ENCODE data around the gene ZNF763.
"Not testable (repeated sequence)": the region's sequence is repeated elsewhere in the genome, so short reads cannot be mapped to it uniquely, and the experiment has no call there.

ZNF763 gene

DNA sequence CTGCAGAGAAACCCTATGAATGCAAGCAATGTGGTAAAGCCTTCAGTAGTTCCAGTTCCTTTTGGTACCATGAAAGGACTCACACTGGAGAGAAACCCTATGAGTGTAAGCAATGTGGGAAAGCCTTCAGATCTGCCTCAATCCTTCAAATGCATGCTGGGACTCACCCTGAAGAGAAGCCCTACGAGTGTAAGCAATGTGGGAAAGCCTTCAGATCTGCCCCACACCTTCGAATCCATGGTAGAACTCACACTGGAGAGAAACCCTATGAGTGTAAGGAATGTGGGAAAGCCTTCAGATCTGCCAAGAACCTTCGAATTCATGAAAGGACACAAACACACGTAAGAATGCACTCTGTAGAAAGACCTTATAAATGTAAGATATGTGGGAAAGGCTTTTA, 14.7 kb downstream of the ZNF763 start:
- no peak for DNase-seq (ENCODE audit: low read depth)
- TF ChIP-seq, protein P1, sequence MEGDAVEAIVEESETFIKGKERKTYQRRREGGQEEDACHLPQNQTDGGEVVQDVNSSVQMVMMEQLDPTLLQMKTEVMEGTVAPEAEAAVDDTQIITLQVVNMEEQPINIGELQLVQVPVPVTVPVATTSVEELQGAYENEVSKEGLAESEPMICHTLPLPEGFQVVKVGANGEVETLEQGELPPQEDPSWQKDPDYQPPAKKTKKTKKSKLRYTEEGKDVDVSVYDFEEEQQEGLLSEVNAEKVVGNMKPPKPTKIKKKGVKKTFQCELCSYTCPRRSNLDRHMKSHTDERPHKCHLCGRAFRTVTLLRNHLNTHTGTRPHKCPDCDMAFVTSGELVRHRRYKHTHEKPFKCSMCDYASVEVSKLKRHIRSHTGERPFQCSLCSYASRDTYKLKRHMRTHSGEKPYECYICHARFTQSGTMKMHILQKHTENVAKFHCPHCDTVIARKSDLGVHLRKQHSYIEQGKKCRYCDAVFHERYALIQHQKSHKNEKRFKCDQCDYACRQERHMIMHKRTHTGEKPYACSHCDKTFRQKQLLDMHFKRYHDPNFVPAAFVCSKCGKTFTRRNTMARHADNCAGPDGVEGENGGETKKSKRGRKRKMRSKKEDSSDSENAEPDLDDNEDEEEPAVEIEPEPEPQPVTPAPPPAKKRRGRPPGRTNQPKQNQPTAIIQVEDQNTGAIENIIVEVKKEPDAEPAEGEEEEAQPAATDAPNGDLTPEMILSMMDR (IDR thresholded peaks at IDR 0.05; ENCODE audit: insufficient read depth, low read depth, low read length, missing control alignments): no peak
- H3K4me3 ChIP-seq (ENCODE audit: low read length): no peak overlapping the region

DNA sequence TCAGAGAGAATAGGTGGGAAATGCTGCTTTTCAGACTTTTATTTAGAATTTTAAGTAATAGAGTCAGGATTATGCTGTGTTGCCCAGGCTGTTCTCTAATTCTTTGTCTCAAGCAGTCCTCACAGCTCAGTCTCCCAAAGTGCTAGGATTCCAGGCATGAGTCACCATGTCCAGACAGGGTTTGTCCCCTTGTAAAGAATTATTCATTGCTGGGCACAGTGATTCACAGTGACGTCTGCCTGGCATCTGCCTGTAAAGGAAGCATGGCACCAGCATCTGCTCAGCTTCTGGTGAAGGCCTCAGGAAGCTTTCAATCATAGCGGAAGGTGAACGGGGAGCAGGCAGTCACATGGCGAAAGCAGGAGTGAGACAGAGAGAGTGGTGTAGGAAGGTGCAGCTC, 17.7 kb downstream of the ZNF763 start:
- no peak overlapping the region for H3K4me3 ChIP-seq (ENCODE audit: low read length)
- DNase-seq (ENCODE audit: low read depth): peak; percentile 73
- TF ChIP-seq, protein P1 (IDR thresholded peaks at IDR 0.05; ENCODE audit: insufficient read depth, low read depth, low read length, missing control alignments): no peak

DNA sequence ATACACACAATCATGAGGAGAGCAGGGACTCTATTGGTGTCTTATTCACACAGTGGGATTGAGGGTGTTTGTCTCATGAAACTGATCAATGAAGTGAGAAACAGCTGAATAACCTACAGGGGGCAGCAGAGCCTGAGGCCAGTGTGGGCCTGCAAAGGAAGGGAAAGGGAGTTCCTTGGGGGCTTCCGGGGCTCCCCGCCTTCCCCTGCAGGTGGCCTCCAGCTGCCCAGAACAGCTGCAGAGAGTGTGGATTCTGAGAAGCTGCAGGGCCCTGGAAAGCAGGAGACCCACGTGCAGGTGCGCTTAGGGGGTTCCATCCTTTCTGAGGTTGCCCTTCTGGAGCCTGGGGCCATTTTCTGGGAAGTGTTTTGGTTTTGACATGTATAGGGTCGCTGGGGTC, 20.1 kb downstream of the ZNF763 start:
- no peak for DNase-seq (ENCODE audit: low read depth)
- no peak overlapping the region for H3K4me3 ChIP-seq (ENCODE audit: low read length)
- TF ChIP-seq, protein P1 (IDR thresholded peaks at IDR 0.05; ENCODE audit: insufficient read depth, low read depth, low read length, missing control alignments): no peak

DNA sequence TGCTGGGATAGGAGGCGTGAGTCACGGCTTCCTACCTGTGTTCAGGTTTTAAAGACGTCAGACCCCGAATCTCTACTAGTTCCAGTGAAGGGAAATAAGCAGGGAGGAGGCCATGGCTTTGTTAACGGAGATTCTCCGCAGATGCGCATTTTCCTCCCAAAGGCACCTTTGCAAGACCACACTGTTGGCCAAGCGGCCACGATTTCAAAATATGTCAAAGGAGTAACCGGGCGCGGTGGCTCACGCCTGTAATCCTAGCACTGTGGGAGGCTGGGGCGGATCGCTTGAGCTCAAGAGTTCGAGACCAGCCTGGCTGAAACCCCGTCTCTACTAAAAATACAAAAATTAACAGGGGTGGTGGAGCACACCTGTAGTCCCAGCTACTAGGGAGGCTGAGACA, 21.9 kb downstream of the ZNF763 start:
- H3K4me3 ChIP-seq (ENCODE audit: low read length): no peak overlapping the region
- TF ChIP-seq, protein P1 (IDR thresholded peaks at IDR 0.05; ENCODE audit: insufficient read depth, low read depth, low read length, missing control alignments): no peak
- no peak for DNase-seq (ENCODE audit: low read depth)

DNA sequence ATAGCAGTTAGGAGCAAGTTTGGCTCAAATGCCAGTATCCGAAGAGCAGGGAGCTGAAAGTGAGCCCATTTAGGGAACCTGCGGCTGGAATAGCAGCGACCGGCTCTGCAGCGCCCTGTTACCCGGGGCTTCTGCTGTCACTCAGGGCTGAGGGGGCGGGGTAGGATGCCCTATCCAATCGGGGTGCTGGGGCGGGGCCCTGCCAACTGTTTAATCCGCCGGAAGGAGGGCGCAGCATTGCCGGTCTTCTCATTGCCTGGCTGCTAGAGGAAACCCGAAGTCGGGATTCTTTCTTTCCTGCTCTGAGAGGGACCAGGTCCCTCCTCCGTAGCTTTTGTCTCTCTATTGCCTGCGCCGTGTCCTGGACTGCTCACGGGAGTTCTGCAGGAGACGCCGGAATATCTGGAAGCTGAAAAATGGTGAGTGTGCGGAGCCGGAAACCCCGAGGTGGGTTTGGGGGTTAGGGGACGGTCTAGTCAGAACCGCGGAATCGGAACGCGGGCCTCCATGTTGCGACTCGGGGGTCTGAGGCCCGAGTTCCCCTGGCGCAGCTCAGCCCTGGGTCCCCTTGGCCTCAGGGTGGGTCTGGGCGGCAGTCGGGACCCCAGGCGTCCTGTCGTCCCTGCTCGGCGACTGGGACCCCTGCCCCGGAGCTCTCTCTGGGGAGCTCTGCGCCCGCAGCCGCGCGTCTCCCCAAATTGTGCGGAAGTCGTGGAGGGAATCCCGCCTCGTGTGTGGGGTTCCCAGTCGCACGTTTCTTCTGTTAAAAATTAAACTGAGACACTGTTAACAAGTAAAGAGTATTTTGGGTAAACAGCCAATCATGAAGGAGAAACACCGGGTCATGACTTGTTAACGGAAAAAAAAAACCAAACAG, 22.8 kb downstream of the ZNF763 start:
- TF ChIP-seq, protein P1 (IDR thresholded peaks at IDR 0.05; ENCODE audit: insufficient read depth, low read depth, low read length, missing control alignments): no peak
- peak overlapping the region; percentile 83 for H3K4me3 ChIP-seq (ENCODE audit: low read length)
- DNase-seq (ENCODE audit: low read depth): peak; percentile 95

DNA sequence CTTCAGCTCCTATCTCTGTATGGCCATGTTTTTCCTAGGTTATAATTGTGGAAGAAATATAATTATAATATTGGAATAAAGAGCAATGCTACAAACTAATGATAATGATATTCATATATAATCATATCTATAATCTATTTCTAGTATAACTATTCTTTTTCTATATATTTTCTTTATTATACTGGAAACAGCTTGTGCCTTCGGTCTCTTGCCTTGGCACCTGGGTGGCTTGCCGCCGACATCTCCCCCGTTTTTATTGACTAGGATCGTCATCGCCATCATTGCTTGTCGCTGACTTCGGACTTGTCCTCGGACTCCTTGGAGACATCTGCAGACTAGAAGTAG, 24.2 kb downstream of the ZNF763 start:
- TF ChIP-seq, protein P1 (IDR thresholded peaks at IDR 0.05; ENCODE audit: insufficient read depth, low read depth, low read length, missing control alignments): no peak
- H3K4me3 ChIP-seq (ENCODE audit: low read length): no peak overlapping the region
- DNase-seq (ENCODE audit: low read depth): no peak

DNA sequence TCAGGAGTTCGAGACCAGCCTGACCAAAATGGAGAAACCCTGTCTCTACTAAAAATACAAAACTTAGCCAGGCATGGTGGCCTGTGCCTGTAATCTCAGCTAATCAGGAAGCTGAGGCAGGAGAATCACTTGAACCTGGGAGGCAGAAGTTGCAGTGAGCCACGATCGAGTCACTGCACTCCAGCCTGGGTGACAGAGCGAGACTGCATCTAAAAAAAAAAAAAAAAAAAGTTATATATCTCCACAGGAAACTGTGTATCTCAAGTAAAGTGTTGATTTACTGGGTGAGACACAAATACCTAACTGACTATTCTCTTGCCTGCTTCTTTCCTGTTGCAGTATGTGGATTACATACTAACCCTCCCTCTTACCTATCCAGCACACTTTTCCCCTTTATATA, 27.1 kb downstream of the ZNF763 start:
- not testable (repeated sequence) for DNase-seq (ENCODE audit: low read depth); H3K4me3 ChIP-seq (ENCODE audit: low read length)

Data from epithelial cell of esophagus (primary cell).